B cell (primary cell): ENCODE results near the gene NOP9. TPM values are rescaled to one million over a fixed set of nuclear protein-coding genes. Genes with fewer than 3 reads are reported as not detected.

ENCODE experiments used
- ATAC-seq: fragments of 200-7000 bp; cut with Tn5 transposase; one replicate; pipeline ENCODE4 v1.10.0; 2021; ENCODE audit warnings: low read depth, mild to moderate bottlenecking, moderate number of reproducible peaks, moderate library complexity
- CTCF ChIA-PET: fragments of 350-600 bp; sonication (Branson Sonifier 250); formaldehyde crosslinking; loops from one replicate; lab custom pipeline; 2021; ENCODE audit warnings: antibody characterized with exemption, inconsistent platforms; lab: Charles Lee
- POLR2A ChIA-PET: fragments of 350-600 bp; sonication (Branson Sonifier 250); formaldehyde crosslinking; loops from one replicate; lab custom pipeline; 2021; ENCODE audit warnings: antibody characterized with exemption; lab: Charles Lee
- DNase-seq: peaks from one replicate; pipeline ENCODE4 v3.0.0; 2013
- H2AFZ ChIP-seq: 2 replicates; pipeline ENCODE4 v1.6.1; 2012; ENCODE audit warnings: mild to moderate bottlenecking, low read depth, low read length; ENCODE audit not compliant: insufficient read depth, poor library complexity, severe bottlenecking
- H3K27ac ChIP-seq, 2 donors: 1 replicate in 1 of 2; 2 replicates in 1 of 2; pipeline ENCODE4 v1.5.1; 2012 to 2013; ENCODE audit warnings: low read length in 2 of 2, mild to moderate bottlenecking in 2 of 2, moderate library complexity in 1 of 2
- H3K27me3 ChIP-seq, 4 experiments: fragments of 200-600 bp in 1 of 4; sonication (generic) in 1 of 4; replicated peaks in 1 of 4; 1 replicate in 2 of 4; 2 replicates in 2 of 4; pipeline versions ENCODE4 v1.6.1 to v1.7.0; 2013 to 2016; ENCODE audit warnings: low read length in 3 of 4, mild to moderate bottlenecking in 2 of 4, mixed read lengths in 1 of 4, moderate library complexity in 1 of 4; ENCODE audit not compliant: insufficient read depth in 4 of 4, control insufficient read depth in 3 of 4; ENCODE audit errors: control extremely low read depth in 1 of 4
- H3K36me3 ChIP-seq, 2 experiments: replicated peaks in 1 of 2; 1 replicate in 1 of 2; 2 replicates in 1 of 2; pipeline versions ENCODE4 v1.6.1 to v1.7.1; 2013; ENCODE audit warnings: low read length in 1 of 2; ENCODE audit not compliant: insufficient read depth in 2 of 2, control insufficient read depth in 1 of 2; ENCODE audit errors: control extremely low read depth in 1 of 2, extremely low read depth in 1 of 2
- H3K4me1 ChIP-seq, 2 donors: fragments of 200-600 bp in 1 of 2; sonication (generic) in 1 of 2; 1 replicate in 1 of 2; 2 replicates in 1 of 2; pipeline versions ENCODE4 v1.5.1 to v1.6.1; 2013 to 2017; ENCODE audit warnings: low read length in 2 of 2; ENCODE audit not compliant: control insufficient read depth in 2 of 2, insufficient read depth in 2 of 2
- H3K4me2 ChIP-seq: replicated peaks from 2 replicates; pipeline ENCODE3; 2012; ENCODE audit warnings: mild to moderate bottlenecking, low read depth, low read length; ENCODE audit not compliant: poor library complexity, severe bottlenecking
- H3K4me3 ChIP-seq, 5 experiments: fragments of 200-600 bp in 1 of 5; sonication (generic) in 1 of 5; 1 replicate in 3 of 5; 2 replicates in 2 of 5; pipeline versions ENCODE4 v1.5.1 to v1.7.0; 2011 to 2016; ENCODE audit warnings: low read length in 4 of 5, mild to moderate bottlenecking in 4 of 5, low read depth in 2 of 5, control low read depth in 1 of 5, moderate library complexity in 1 of 5; ENCODE audit not compliant: insufficient read depth in 1 of 5; ENCODE audit errors: control extremely low read depth in 1 of 5, extremely low read depth in 1 of 5
- H3K79me2 ChIP-seq: fragments of 200-600 bp; sonication (generic); one replicate; pipeline ENCODE4 v1.6.0; 2016; ENCODE audit warnings: low read length; ENCODE audit not compliant: control insufficient read depth, insufficient read depth
- H3K9ac ChIP-seq: fragments of 200-600 bp; sonication (generic); 2 replicates; pipeline ENCODE4 v1.6.1; 2017; ENCODE audit warnings: mild to moderate bottlenecking, low read length, moderate library complexity
- H3K9me3 ChIP-seq, 3 donors: one replicate each; pipeline versions ENCODE4 v1.6.1 to v1.7.1; 2013; ENCODE audit warnings: low read length in 2 of 3; ENCODE audit not compliant: control insufficient read depth in 2 of 3, insufficient read depth in 1 of 3; ENCODE audit errors: control extremely low read depth in 1 of 3
- H4K20me1 ChIP-seq: 2 replicates; pipeline ENCODE4 v1.6.0; 2012; ENCODE audit warnings: mild to moderate bottlenecking, low read length; ENCODE audit not compliant: insufficient read depth, control insufficient read depth, poor library complexity, severe bottlenecking
- H3K27ac Mint-ChIP-seq: one replicate; pipeline ENCODE4 v1.8.0; 2021; ENCODE audit warnings: mixed read lengths
- H3K27me3 Mint-ChIP-seq: one replicate; pipeline ENCODE4 v1.8.0; 2021; ENCODE audit warnings: mixed read lengths
- H3K4me1 Mint-ChIP-seq: one replicate; pipeline ENCODE4 v1.8.0; 2021; ENCODE audit warnings: mixed read lengths
- H3K4me3 Mint-ChIP-seq: one replicate; pipeline ENCODE4 v1.8.0; 2021; ENCODE audit warnings: mixed read lengths
- H3K9me3 Mint-ChIP-seq: one replicate; pipeline ENCODE4 v1.8.0; 2022; ENCODE audit warnings: mixed read lengths; ENCODE audit not compliant: insufficient read depth
- CTCF ChIP-seq: fragments of 200-600 bp; IDR thresholded peaks from one replicate; pipeline ENCODE4 v1.8.0; 2022; ENCODE audit warnings: antibody characterized with exemption, mild to moderate bottlenecking
- EZH2 ChIP-seq: IDR thresholded peaks from 2 replicates; pipeline ENCODE4 v1.6.1; 2012; ENCODE audit warnings: borderline replicate concordance, low read depth, mild to moderate bottlenecking, moderate library complexity, low read length; ENCODE audit not compliant: insufficient read depth, poor library complexity, severe bottlenecking
- WGBS: methylation state at CpG from one replicate; pipeline ENCODE4 v1.1.5; 2013; ENCODE audit warnings: missing lambda C conversion rate; ENCODE audit not compliant: insufficient coverage; 5-methylcytosine and 5-hydroxymethylcytosine counted together
- intact Hi-C: fragments of 100-400 bp; cut with micrococcal nuclease; formaldehyde crosslinking; loops from one replicate; pipeline ENCODE4 v1.10.0; 2022
- polyA plus RNA-seq: library from polyadenylated mRNA; depleted of rRNA; stranded (reverse); fragments of >200 nt; gene quantifications from 2 replicates; pipeline ENCODE4 v1.2.3, GENCODE V29; 2012
- total RNA-seq, 2 donors: library from RNA; stranded (reverse); fragments of 120-200 nt in 1 of 2; gene quantifications; 1 replicate in 1 of 2; 2 replicates in 1 of 2; pipeline versions ENCODE4 v1.2.3 to v1.2.4, GENCODE V29; 2013 to 2022

The NOP9 gene
- total and polyA plus RNA-seq, 2 donors (not counting 1 experiment from before 2014, with no cell fraction given): 9.7 to 22.6 TPM

DNA sequence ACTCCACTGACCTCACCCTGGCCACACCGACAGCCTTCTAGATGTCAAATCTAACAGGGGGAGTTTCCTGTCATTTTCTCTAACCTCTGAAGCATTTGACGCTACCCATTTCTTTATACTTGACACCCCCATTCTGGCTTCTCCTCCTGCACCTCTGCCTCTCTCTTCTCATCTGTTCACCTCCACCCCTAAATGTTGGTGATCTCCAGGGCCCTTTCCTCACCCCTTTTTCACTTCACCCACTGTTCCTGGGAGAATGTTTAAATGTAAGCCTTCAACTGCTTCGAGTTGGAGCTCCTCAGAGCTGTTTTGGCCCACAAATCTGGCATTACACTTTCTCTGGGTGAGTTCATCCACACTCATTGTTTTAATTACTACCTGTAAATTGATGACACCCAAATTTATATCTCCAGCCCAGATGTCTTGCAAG lies 27.8 kb upstream of the NOP9 start:
- peak overlapping the region; percentile 79 for H2AFZ ChIP-seq
- peak overlapping the region; percentile 94 for H3K4me3 Mint-ChIP-seq
- CTCF ChIA-PET: interaction anchor here (0.7 to 4.2 kb wide), 17 partner anchors 8 to 160 kb away, joined by 3 to 40 read pairs (median 4); partner anchors contain the start of genes CHMP4A, CIDEB, IRF9 and LTB4R

More for the DNA sequence above, 27.8 kb upstream of the NOP9 start:
- H3K27ac ChIP-seq: peak overlapping the region; percentile 93 to 97
- peak overlapping the region; percentile 86 for H3K4me2 ChIP-seq
- peaks cover 0 to 24% of the 10 kb centered on the region in 2 experiments for H3K36me3 ChIP-seq
- H3K4me1 ChIP-seq: peaks cover 33 to 41% of the 10 kb centered on the region in 2 donors
- ATAC-seq (no peak), DNase-seq (no peak)
- TF ChIP-seq CTCF: no peak
- no peak for TF ChIP-seq EZH2
- H3K9ac ChIP-seq: peak overlapping the region; percentile 71
- Mint-ChIP-seq H3K4me1 (peaks cover 53% of the 10 kb centered on the region), H3K27me3 (no peaks in the 10 kb centered on the region), H3K27ac (peak overlapping the region; percentile 94), H3K9me3 (no peaks in the 10 kb centered on the region)
- H4K20me1 ChIP-seq: no peaks in the 10 kb centered on the region
- peaks cover 26% of the 10 kb centered on the region for H3K79me2 ChIP-seq
- no peaks in the 10 kb centered on the region for H3K27me3 ChIP-seq
- intact Hi-C loops: loop anchor here (1.0 to 10.0 kb wide), 12 partner anchors 7 to 159 kb away; partner anchors contain the start of genes CHMP4A, DCAF11, EMC9 and GMPR2
- no peaks in the 10 kb centered on the region for H3K9me3 ChIP-seq
- POLR2A ChIA-PET: interaction anchor here (0.7 to 2.9 kb wide), 13 partner anchors 8 to 159 kb away, joined by 3 to 51 read pairs (median 5); partner anchors contain the start of genes CBLN3, DCAF11, DHRS1 and EMC9
- WGBS: 38% methylated on average over 3 of the region's 3 CpGs
- peak overlapping the region; percentile 35 to 96 (median 93) for H3K4me3 ChIP-seq
